OCI-LY1 (cell line): ENCODE data around the gene CSRNP2.

Experiments used
- H2AFZ ChIP-seq: fragments of 200-600 bp; sonication (generic), shearing (Covaris generic); 2 replicates; pipeline ENCODE4 v1.6.0; 2014; ENCODE audit warnings: antibody characterized with exemption, mild to moderate bottlenecking, low read length
- H3F3A ChIP-seq: fragments of 200-600 bp; sonication (generic), shearing (Covaris generic); 2 replicates; pipeline ENCODE4 v1.6.0; 2014; ENCODE audit warnings: mild to moderate bottlenecking, antibody characterized with exemption, low read length, moderate library complexity; ENCODE audit not compliant: insufficient read depth
- H3K27ac ChIP-seq: fragments of 200-600 bp; sonication (generic); 2 replicates; pipeline ENCODE4 v1.5.1; 2014; ENCODE audit warnings: low read length, mixed run types, mild to moderate bottlenecking, low read depth; ENCODE audit not compliant: poor library complexity, severe bottlenecking
- H3K27me3 ChIP-seq: fragments of 200-600 bp; sonication (generic); 2 replicates; pipeline ENCODE4 v1.6.0; 2014; ENCODE audit warnings: antibody characterized with exemption, mild to moderate bottlenecking, low read length, moderate library complexity; ENCODE audit not compliant: insufficient read depth
- H3K36me3 ChIP-seq: fragments of 200-600 bp; sonication (generic); 2 replicates; pipeline ENCODE4 v1.6.1; 2014; ENCODE audit warnings: mild to moderate bottlenecking, antibody characterized with exemption, low read length, moderate library complexity, mixed read lengths; ENCODE audit not compliant: insufficient read depth
- H3K4me1 ChIP-seq: fragments of 200-600 bp; sonication (generic); 2 replicates; pipeline ENCODE4 v1.5.1; 2014; ENCODE audit warnings: mild to moderate bottlenecking, low read length, moderate library complexity; ENCODE audit not compliant: insufficient read depth, severe bottlenecking
- H3K4me2 ChIP-seq: fragments of 200-600 bp; sonication (generic), shearing (Covaris generic); 2 replicates; pipeline ENCODE4 v1.6.1; 2014; ENCODE audit warnings: low read length
- H3K4me3 ChIP-seq: fragments of 200-600 bp; sonication (generic); 2 replicates; pipeline ENCODE4 v1.5.1; 2014; ENCODE audit warnings: low read length, low read depth, mild to moderate bottlenecking, mixed read lengths; ENCODE audit not compliant: poor library complexity, severe bottlenecking
- H3K79me2 ChIP-seq: fragments of 200-600 bp; shearing (Covaris generic); 2 replicates; pipeline ENCODE4 v1.6.1; 2016; ENCODE audit warnings: mixed run types, low read length, mixed read lengths; ENCODE audit not compliant: insufficient read depth
- H3K9ac ChIP-seq: fragments of 200-600 bp; sonication (generic), shearing (Covaris generic); 2 replicates; pipeline ENCODE4 v1.6.1; 2014; ENCODE audit warnings: mild to moderate bottlenecking, low read length, mixed read lengths
- H3K9me2 ChIP-seq: fragments of 200-600 bp; sonication (generic), shearing (Covaris generic); 2 replicates; pipeline ENCODE4 v1.6.1; 2014; ENCODE audit warnings: low read depth, mild to moderate bottlenecking, low read length, mixed read lengths
- H3K9me3 ChIP-seq: fragments of 200-600 bp; shearing (Covaris generic); 2 replicates; pipeline ENCODE4 v1.6.1; 2014; ENCODE audit warnings: low read length, mixed read lengths
- H4K20me1 ChIP-seq: fragments of 200-600 bp; sonication (generic), shearing (Covaris generic); 2 replicates; pipeline ENCODE4 v1.6.0; 2016; ENCODE audit warnings: mild to moderate bottlenecking, low read length; ENCODE audit not compliant: insufficient read depth
- EZH2 ChIP-seq: fragments of 200-600 bp; sonication (generic), shearing (Covaris generic); IDR thresholded peaks from 2 replicates; pipeline ENCODE4 v1.8.0; 2017; ENCODE audit warnings: borderline replicate concordance, mixed run types, mild to moderate bottlenecking, antibody characterized with exemption, low read length, moderate library complexity, mixed read lengths
- TF ChIP-seq, protein P1 (sequence below): fragments of 200-600 bp; sonication (generic), shearing (Covaris generic); IDR thresholded peaks from 2 replicates; pipeline ENCODE4 v1.5.1; 2017; ENCODE audit warnings: mild to moderate bottlenecking, antibody characterized with exemption, low read length, moderate library complexity, mixed read lengths

Gene CSRNP2

DNA sequence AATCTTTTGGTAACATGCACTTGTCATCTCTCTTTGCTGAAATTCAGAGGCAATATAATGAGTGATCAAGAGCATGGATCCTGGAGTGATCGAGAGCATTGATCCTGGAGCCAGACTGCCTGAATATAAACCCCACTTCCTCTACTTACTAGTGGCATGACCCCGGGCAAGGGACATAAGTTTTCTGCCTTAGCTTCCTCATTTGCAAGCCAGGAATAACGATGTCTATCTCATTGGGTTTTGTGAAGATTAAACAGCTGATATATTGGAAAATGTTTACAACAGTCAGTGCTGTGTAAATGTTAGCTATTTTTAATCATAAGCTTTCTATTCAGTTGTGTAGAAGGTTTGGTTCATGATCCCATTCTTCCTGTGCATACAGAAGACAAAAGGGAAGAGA is 2.4 kb upstream of the CSRNP2 start:
- Histone ChIP-seq H3F3A (no peaks in the 10 kb centered on the region), H3K36me3 (no peaks in the 10 kb centered on the region), H3K9me2 (no peaks in the 10 kb centered on the region), H3K4me1 (peaks cover 14% of the 10 kb centered on the region), H3K4me2 (no peak overlapping the region), H3K79me2 (no peaks in the 10 kb centered on the region), H3K9me3 (no peaks in the 10 kb centered on the region), H3K27ac (no peak overlapping the region), H3K9ac (no peak overlapping the region), H3K27me3 (no peaks in the 10 kb centered on the region), H2AFZ (no peak overlapping the region), H4K20me1 (no peaks in the 10 kb centered on the region), H3K4me3 (no peak overlapping the region)
- TF ChIP-seq, protein P1, sequence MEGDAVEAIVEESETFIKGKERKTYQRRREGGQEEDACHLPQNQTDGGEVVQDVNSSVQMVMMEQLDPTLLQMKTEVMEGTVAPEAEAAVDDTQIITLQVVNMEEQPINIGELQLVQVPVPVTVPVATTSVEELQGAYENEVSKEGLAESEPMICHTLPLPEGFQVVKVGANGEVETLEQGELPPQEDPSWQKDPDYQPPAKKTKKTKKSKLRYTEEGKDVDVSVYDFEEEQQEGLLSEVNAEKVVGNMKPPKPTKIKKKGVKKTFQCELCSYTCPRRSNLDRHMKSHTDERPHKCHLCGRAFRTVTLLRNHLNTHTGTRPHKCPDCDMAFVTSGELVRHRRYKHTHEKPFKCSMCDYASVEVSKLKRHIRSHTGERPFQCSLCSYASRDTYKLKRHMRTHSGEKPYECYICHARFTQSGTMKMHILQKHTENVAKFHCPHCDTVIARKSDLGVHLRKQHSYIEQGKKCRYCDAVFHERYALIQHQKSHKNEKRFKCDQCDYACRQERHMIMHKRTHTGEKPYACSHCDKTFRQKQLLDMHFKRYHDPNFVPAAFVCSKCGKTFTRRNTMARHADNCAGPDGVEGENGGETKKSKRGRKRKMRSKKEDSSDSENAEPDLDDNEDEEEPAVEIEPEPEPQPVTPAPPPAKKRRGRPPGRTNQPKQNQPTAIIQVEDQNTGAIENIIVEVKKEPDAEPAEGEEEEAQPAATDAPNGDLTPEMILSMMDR = no peak
- TF ChIP-seq EZH2 = no peak

DNA sequence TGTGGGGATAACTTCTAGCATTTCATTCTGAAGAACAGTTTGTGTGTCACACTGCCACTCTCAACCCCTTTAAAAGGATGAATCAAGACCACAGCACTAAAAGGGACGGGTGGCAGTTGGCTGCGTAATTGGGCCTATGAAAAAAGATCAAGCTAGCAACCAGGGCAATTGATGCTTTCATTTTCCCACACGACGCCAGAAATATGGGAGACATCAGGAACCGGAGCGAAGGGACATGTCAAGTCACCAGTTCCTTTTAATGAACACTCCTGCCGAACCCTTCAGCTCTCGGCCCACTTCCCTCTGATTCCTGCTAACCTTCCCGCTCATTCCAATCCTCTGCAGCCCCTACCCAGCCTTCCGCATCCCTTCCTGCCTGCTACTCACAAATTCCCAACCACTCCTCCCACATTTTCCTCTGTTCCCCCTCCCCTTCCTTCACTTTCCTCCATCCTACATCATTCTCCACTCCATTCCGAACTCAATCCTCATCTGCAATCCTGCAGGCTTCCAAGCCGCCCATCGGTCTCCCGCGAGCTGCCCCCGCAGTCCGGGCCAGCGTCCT is 753 bp downstream of the CSRNP2 start:
- Histone ChIP-seq H3K79me2 (no peaks in the 10 kb centered on the region), H3K27ac (no peak overlapping the region), H4K20me1 (no peaks in the 10 kb centered on the region), H3K4me2 (peak overlapping the region; percentile 100), H3K27me3 (no peaks in the 10 kb centered on the region), H3K4me3 (peak overlapping the region; percentile 82), H3K9me2 (no peaks in the 10 kb centered on the region), H3K4me1 (peaks cover 14% of the 10 kb centered on the region), H3F3A (no peaks in the 10 kb centered on the region), H2AFZ (no peak overlapping the region), H3K36me3 (no peaks in the 10 kb centered on the region), H3K9ac (peak overlapping the region; percentile 80), H3K9me3 (no peaks in the 10 kb centered on the region)
- TF ChIP-seq EZH2 = no peak
- TF ChIP-seq, protein P1 = no peak

- Histone ChIP-seq H3K4me3 (no peak overlapping the region), H3K4me2 (no peak overlapping the region), H3K4me1 (peaks cover 14% of the 10 kb centered on the region), H3K9ac (no peak overlapping the region), H2AFZ (no peak overlapping the region), H3F3A (no peaks in the 10 kb centered on the region), H3K79me2 (no peaks in the 10 kb centered on the region), H3K9me2 (no peaks in the 10 kb centered on the region), H3K36me3 (no peaks in the 10 kb centered on the region), H3K9me3 (no peaks in the 10 kb centered on the region), H4K20me1 (no peaks in the 10 kb centered on the region), H3K27ac (no peak overlapping the region), H3K27me3 (no peaks in the 10 kb centered on the region)
- TF ChIP-seq, protein P1 = no peak
- TF ChIP-seq EZH2 = no peak
These were observed 2.0 kb downstream of the CSRNP2 start for GRCh38 chr12:51081421-51081820.
